Body of pancreas (tissue), 4 donors: ENCODE measurements around the gene NRIP3. TPM values are rescaled to one million over a fixed set of nuclear protein-coding genes. Genes with fewer than 3 reads are reported as not detected.
"Not testable (repeated sequence)": the region's sequence is repeated elsewhere in the genome, so short reads cannot be mapped to it uniquely, and the experiment has no call there.

Experiments used
- ATAC-seq: fragments of 150-250 bp; one replicate; pipeline ENCODE4 v1.9.1; 2016
- DNase-seq, 4 donors: peaks; one replicate each; pipeline ENCODE4 v3.0.0-alpha.2; 2019
- H3K27ac ChIP-seq, 4 donors: fragments of 200-600 bp; sonication (generic); 1 replicate in 3 of 4; 2 replicates in 1 of 4; pipeline versions ENCODE4 v1.5.1 to v1.6.1; 2016 to 2019; ENCODE audit warnings: mild to moderate bottlenecking in 1 of 4, mixed read lengths in 1 of 4, moderate library complexity in 1 of 4
- H3K27me3 ChIP-seq, 2 donors: fragments of 200-600 bp; sonication (generic); one replicate each; pipeline ENCODE4 v1.6.0; 2016; ENCODE audit warnings: mild to moderate bottlenecking in 1 of 2
- H3K36me3 ChIP-seq, 2 donors: fragments of 200-600 bp; sonication (generic); replicated peaks in 1 of 2; 2 replicates each; pipeline ENCODE4 v1.5.1; 2016; ENCODE audit warnings: low read depth in 2 of 2; ENCODE audit not compliant: insufficient read depth in 1 of 2
- H3K4me1 ChIP-seq: fragments of 200-600 bp; sonication (generic); one replicate; pipeline ENCODE4 v1.6.0; 2016
- H3K4me3 ChIP-seq, 2 donors: fragments of 200-600 bp; sonication (generic); 1 replicate in 1 of 2; 2 replicates in 1 of 2; pipeline ENCODE4 v1.5.1; 2016 to 2019
- H3K9me3 ChIP-seq, 3 donors: fragments of 200-600 bp; sonication (generic); 1 replicate in 2 of 3; 2 replicates in 1 of 3; pipeline ENCODE4 v1.5.1; 2016
- POLR2A ChIP-seq, 3 donors: fragments of 450-650 bp; IDR thresholded peaks; one replicate each; pipeline ENCODE4 v1.6.1; 2016; ENCODE audit warnings: antibody characterized with exemption in 3 of 3, mild to moderate bottlenecking in 2 of 3
- WGBS, 2 donors: methylation state at CpG; one replicate each; pipeline ENCODE4 v1.1.5; 2017; 5-methylcytosine and 5-hydroxymethylcytosine counted together
- intact Hi-C: fragments of 100-400 bp; cut with DNase I; formaldehyde crosslinking; loops from one replicate; pipeline ENCODE4 v1.15.1; 2023
- total RNA-seq, 2 donors: library from RNA; depleted of rRNA; stranded (reverse); fragments of >200 nt; gene quantifications; one replicate each; pipeline ENCODE4 v1.1.0, GENCODE V29; 2016
- TF ChIP-seq, protein P1 (sequence below), 7 experiments: fragments of 450-650 bp in 4 of 7; fragments of 200-600 bp in 3 of 7; sonication (generic) in 3 of 7; IDR thresholded peaks; one replicate each; pipeline ENCODE4 v1.5.1; 2016 to 2019; ENCODE audit warnings: antibody characterized with exemption in 7 of 7

NRIP3 gene
- total RNA-seq, 2 donors from 2014 or later, result 2.1 TPM; not detected in 1

GRCh38 chr11:8941341-8942103, 62.3 kb downstream of the NRIP3 start:
- H3K4me1 ChIP-seq, result no peaks in the 10 kb centered on the region
- H3K27me3 ChIP-seq, result no peaks in the 10 kb centered on the region
- no peak for DNase-seq
- TF ChIP-seq POLR2A (IDR thresholded peaks at IDR 0.05), result no peak
- TF ChIP-seq, protein P1, sequence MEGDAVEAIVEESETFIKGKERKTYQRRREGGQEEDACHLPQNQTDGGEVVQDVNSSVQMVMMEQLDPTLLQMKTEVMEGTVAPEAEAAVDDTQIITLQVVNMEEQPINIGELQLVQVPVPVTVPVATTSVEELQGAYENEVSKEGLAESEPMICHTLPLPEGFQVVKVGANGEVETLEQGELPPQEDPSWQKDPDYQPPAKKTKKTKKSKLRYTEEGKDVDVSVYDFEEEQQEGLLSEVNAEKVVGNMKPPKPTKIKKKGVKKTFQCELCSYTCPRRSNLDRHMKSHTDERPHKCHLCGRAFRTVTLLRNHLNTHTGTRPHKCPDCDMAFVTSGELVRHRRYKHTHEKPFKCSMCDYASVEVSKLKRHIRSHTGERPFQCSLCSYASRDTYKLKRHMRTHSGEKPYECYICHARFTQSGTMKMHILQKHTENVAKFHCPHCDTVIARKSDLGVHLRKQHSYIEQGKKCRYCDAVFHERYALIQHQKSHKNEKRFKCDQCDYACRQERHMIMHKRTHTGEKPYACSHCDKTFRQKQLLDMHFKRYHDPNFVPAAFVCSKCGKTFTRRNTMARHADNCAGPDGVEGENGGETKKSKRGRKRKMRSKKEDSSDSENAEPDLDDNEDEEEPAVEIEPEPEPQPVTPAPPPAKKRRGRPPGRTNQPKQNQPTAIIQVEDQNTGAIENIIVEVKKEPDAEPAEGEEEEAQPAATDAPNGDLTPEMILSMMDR (IDR thresholded peaks at IDR 0.05), result no peak
- no peak overlapping the region for H3K27ac ChIP-seq
- H3K9me3 ChIP-seq, result no peaks in the 10 kb centered on the region
- intact Hi-C loops, result no loop called here
- H3K36me3 ChIP-seq, result no peaks in the 10 kb centered on the region
- ATAC-seq, result no peak
- WGBS, 2 donors, result 49 to 55% methylated on average over 8 of the region's 8 CpGs
- H3K4me3 ChIP-seq, result no peak overlapping the region

DNA sequence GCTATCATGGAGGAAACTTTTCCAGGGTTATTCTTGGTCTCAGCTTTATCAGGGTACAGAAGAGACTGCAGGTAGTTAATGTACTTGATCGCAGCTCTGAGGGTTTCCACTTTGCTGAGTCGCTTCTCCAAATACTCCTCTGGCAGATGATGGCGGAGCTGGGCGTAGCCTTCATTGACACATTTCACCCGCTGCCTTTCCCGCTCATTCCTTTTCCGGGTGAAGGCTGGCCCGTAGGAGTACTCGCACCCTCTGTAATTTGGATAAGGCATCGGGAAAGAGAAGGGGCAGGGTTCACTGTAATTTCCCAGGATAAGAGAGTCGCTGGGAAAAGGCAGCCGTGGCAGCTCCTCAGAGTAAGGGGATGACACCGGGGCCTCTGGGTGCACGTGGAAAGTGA, 66.1 kb downstream of the NRIP3 start:
- Histone ChIP-seq H3K27ac (no peak overlapping the region), H3K9me3 (no peaks in the 10 kb centered on the region), H3K4me3 (no peak overlapping the region), H3K4me1 (no peaks in the 10 kb centered on the region), H3K27me3 (no peaks in the 10 kb centered on the region), H3K36me3 (no peaks in the 10 kb centered on the region)
- DNase-seq (no peak), ATAC-seq (no peak)
- intact Hi-C loops, result no loop called here
- TF ChIP-seq, protein P1 (IDR thresholded peaks at IDR 0.05), result no peak
- no peak for TF ChIP-seq POLR2A (IDR thresholded peaks at IDR 0.05)
- WGBS, 2 donors, result 80 to 82% methylated on average over 13 to 14 of the region's 14 CpGs

DNA sequence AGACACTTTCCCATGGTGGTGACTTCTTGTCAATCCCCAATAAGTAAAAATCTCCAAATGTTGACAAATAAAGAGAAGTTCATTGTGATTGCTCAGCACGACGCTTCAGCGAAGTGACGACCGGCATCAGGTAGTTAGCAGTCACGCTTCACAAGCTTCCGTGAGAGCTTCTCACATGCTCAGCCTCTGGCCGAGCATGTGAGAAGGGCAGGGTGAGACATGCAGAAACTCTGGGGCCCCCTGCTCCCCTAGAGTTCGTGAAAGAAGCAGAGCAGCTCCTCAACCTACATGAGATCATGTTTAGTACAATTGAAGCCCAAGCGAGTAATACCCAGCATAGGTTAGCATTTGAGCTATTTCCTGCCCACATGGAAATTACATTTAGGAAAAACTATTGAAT, 66.6 kb downstream of the NRIP3 start:
- H3K27ac ChIP-seq, result no peak overlapping the region
- H3K36me3 ChIP-seq, result no peaks in the 10 kb centered on the region
- H3K9me3 ChIP-seq, result no peaks in the 10 kb centered on the region
- DNase-seq, result no peak
- no peak for ATAC-seq
- 83 to 92% methylated on average over 10 of the region's 10 CpGs for WGBS, 2 donors
- no peak overlapping the region for H3K4me3 ChIP-seq
- H3K27me3 ChIP-seq, result no peaks in the 10 kb centered on the region
- intact Hi-C loops, result no loop called here
- TF ChIP-seq, protein P1 (IDR thresholded peaks at IDR 0.05), result no peak
- no peak for TF ChIP-seq POLR2A (IDR thresholded peaks at IDR 0.05)
- H3K4me1 ChIP-seq, result no peaks in the 10 kb centered on the region

- H3K9me3 ChIP-seq, ATAC-seq, H3K4me3 ChIP-seq, DNase-seq, H3K36me3 ChIP-seq, H3K27ac ChIP-seq, H3K4me1 ChIP-seq, intact Hi-C loops, H3K27me3 ChIP-seq: not testable (repeated sequence)
- 75 to 77% methylated on average over 2 of the region's 2 CpGs for WGBS, 2 donors
Measured at GRCh38 chr11:8935789-8936188, 68.0 kb downstream of the NRIP3 start.

- ATAC-seq, result no peak
- Histone ChIP-seq H3K27me3 (no peaks in the 10 kb centered on the region), H3K27ac (no peak overlapping the region), H3K4me1 (no peaks in the 10 kb centered on the region), H3K4me3 (no peak overlapping the region), H3K36me3 (no peaks in the 10 kb centered on the region), H3K9me3 (no peaks in the 10 kb centered on the region)
- WGBS, 2 donors, result 59 to 60% methylated on average over 14 of the region's 14 CpGs
- TF ChIP-seq POLR2A (IDR thresholded peaks at IDR 0.05), result no peak
- TF ChIP-seq, protein P1 (IDR thresholded peaks at IDR 0.05), result no peak
- intact Hi-C loops, result no loop called here
- DNase-seq, result no peak
Measured at GRCh38 chr11:8934742-8935488, 68.9 kb downstream of the NRIP3 start.
